Activated CD4-positive, alpha-beta T cell treated with anti-CD3 and anti-CD28 coated beads, Interleukin-2, amount 10 ng/mL, durations not matched to agents 7 days and 5 days (primary cell): ENCODE data around the gene LTB4R2. TPM values are rescaled to one million over a fixed set of nuclear protein-coding genes. Genes with fewer than 3 reads are reported as not detected.

Experiments
- CTCF ChIA-PET: fragments of 350-600 bp; sonication (Branson Sonifier 250); formaldehyde crosslinking; loops from one replicate; lab custom pipeline; 2021; ENCODE audit warnings: antibody characterized with exemption; lab: Charles Lee
- POLR2A ChIA-PET: fragments of 350-600 bp; sonication (Branson Sonifier 250); formaldehyde crosslinking; loops from one replicate; lab custom pipeline; 2021; ENCODE audit warnings: antibody characterized with exemption; lab: Charles Lee
- DNase-seq: peaks from one replicate; pipeline ENCODE4 v3.0.0-alpha.2; 2020
- H3K27ac Mint-ChIP-seq: one replicate; pipeline ENCODE4 v1.8.0; 2021; ENCODE audit warnings: mild to moderate bottlenecking, moderate library complexity, mixed read lengths
- H3K27me3 Mint-ChIP-seq: one replicate; pipeline ENCODE4 v1.8.0; 2021; ENCODE audit warnings: mixed read lengths
- H3K36me3 Mint-ChIP-seq: one replicate; pipeline ENCODE4 v1.8.0; 2021; ENCODE audit warnings: low read depth, mixed read lengths
- H3K4me1 Mint-ChIP-seq: one replicate; pipeline ENCODE4 v1.8.0; 2021; ENCODE audit warnings: mixed read lengths
- H3K4me3 Mint-ChIP-seq: one replicate; pipeline ENCODE4 v1.8.0; 2021; ENCODE audit warnings: mild to moderate bottlenecking, moderate library complexity, mixed read lengths
- H3K9me3 Mint-ChIP-seq: one replicate; pipeline ENCODE4 v1.8.0; 2021; ENCODE audit warnings: mixed read lengths
- total RNA-seq, 2 experiments: library from RNA; stranded (reverse); gene quantifications; one replicate each; pipeline ENCODE4 v1.2.3, GENCODE V29; 2021

The LTB4R2 gene
- total RNA-seq, 2 experiments from 2014 or later, result 18.6 to 21.7 TPM

GRCh38 chr14:24307575-24308341 is 2.2 kb upstream of the LTB4R2 start, which contains the start of gene CIDEB:
Gene CIDEB (minus strand): TSS chr14:24307977. CDS start chr14:24307858, 119 bp downstream.
- Mint-ChIP-seq H3K27ac (peak within 1 kb of the TSS; percentile 48), H3K36me3 (peaks cover 71% of the 10 kb centered on the region), H3K4me3 (no peak within 1 kb of the TSS), H3K9me3 (no peaks in the 10 kb centered on the region), H3K27me3 (no peaks in the 10 kb centered on the region), H3K4me1 (peaks cover 50% of the 10 kb centered on the region)
- POLR2A ChIA-PET, result interaction anchor here (0.5 to 1.3 kb wide), 2 partner anchors 60 to 112 kb away, joined by 3 read pairs; partner anchors contain the start of gene TM9SF1
- peak; percentile 71 for DNase-seq
- CTCF ChIA-PET, result interaction anchor here (0.8 to 9.6 kb wide), 29 partner anchors 8 to 164 kb away, joined by 3 to 136 read pairs (median 6); partner anchors contain the start of genes CHMP4A, DHRS1, IRF9 and MDP1

- Mint-ChIP-seq H3K36me3 (peaks cover 68% of the 10 kb centered on the region), H3K27ac (no peak overlapping the region), H3K4me1 (peaks cover 58% of the 10 kb centered on the region), H3K27me3 (no peaks in the 10 kb centered on the region), H3K9me3 (no peaks in the 10 kb centered on the region), H3K4me3 (no peak overlapping the region)
- ChIA-PET POLR2A (interaction anchor here (1.3 kb wide), 1 partner anchor 113 kb away, joined by 3 read pairs; the partner anchor contains the start of gene TM9SF1), CTCF (interaction anchor here (0.8 to 9.6 kb wide), 28 partner anchors 8 to 165 kb away, joined by 3 to 136 read pairs (median 6); partner anchors contain the start of genes CHMP4A, DHRS1, IRF9 and MDP1)
- no peak for DNase-seq
These were observed 1.4 kb upstream of the LTB4R2 start for GRCh38 chr14:24308342-24309124.

- DNase-seq, result no peak
- peaks cover 63% of the 10 kb centered on the region for H3K36me3 Mint-ChIP-seq
- peaks cover 75% of the 10 kb centered on the region for H3K4me1 Mint-ChIP-seq
- no peaks in the 10 kb centered on the region for H3K9me3 Mint-ChIP-seq
- CTCF ChIA-PET, result interaction anchor here (0.7 to 9.6 kb wide), 14 partner anchors 8 to 127 kb away, joined by 3 to 136 read pairs (median 6); partner anchors contain the start of genes CHMP4A, DHRS1, NOP9 and TINF2
- peak overlapping the region; percentile 73 for H3K27ac Mint-ChIP-seq
- H3K27me3 Mint-ChIP-seq, result no peaks in the 10 kb centered on the region
- POLR2A ChIA-PET, result interaction anchor here (0.7 kb wide), 1 partner anchor 10 kb away, joined by 4 read pairs; the partner anchor contains the start of gene NOP9
- peak overlapping the region; percentile 77 for H3K4me3 Mint-ChIP-seq
These were observed 315 bp downstream of the LTB4R2 start for GRCh38 chr14:24310265-24310645.

GRCh38 chr14:24310646-24311604 is 985 bp downstream of the LTB4R2 start, which contains the start of gene LTB4R:
Gene LTB4R (plus strand): TSS chr14:24311502. CDS start chr14:24315652, 4,150 bp downstream.
- Mint-ChIP-seq H3K4me3 (peak within 1 kb of the TSS; percentile 77), H3K9me3 (no peaks in the 10 kb centered on the region), H3K4me1 (peaks cover 81% of the 10 kb centered on the region), H3K36me3 (peaks cover 60% of the 10 kb centered on the region), H3K27me3 (no peaks in the 10 kb centered on the region), H3K27ac (peak within 1 kb of the TSS; percentile 87)
- peak; percentile 62 for DNase-seq
- CTCF ChIA-PET, result interaction anchor here (0.6 to 9.6 kb wide), 17 partner anchors 11 to 128 kb away, joined by 3 to 136 read pairs (median 5); partner anchors contain the start of genes CHMP4A, DHRS1, MDP1 and NOP9
- POLR2A ChIA-PET, result interaction anchor here (0.7 to 1.4 kb wide), 2 partner anchors 11 to 69 kb away, joined by 3 to 4 read pairs; partner anchors contain the start of genes NOP9 and TINF2

GRCh38 chr14:24311837-24312615 is 2.1 kb downstream of the LTB4R2 start:
- Mint-ChIP-seq H3K27ac (peak overlapping the region; percentile 87), H3K4me3 (peak overlapping the region; percentile 77), H3K9me3 (no peaks in the 10 kb centered on the region), H3K36me3 (peaks cover 49% of the 10 kb centered on the region), H3K4me1 (peaks cover 84% of the 10 kb centered on the region), H3K27me3 (no peaks in the 10 kb centered on the region)
- ChIA-PET POLR2A (interaction anchor here (1.4 kb wide), 1 partner anchor 70 kb away, joined by 3 read pairs; the partner anchor contains the start of gene TINF2), CTCF (interaction anchor here (0.9 to 9.6 kb wide), 8 partner anchors 12 to 120 kb away, joined by 4 to 136 read pairs (median 24); partner anchors contain the start of genes DHRS1, MDP1, NOP9 and RABGGTA)
- peak; percentile 29 for DNase-seq

- CTCF ChIA-PET, result interaction anchor here (1.7 to 9.6 kb wide), 7 partner anchors 13 to 119 kb away, joined by 4 to 136 read pairs (median 41); partner anchors contain the start of genes DHRS1, NOP9, RIPK3 and TINF2
- POLR2A ChIA-PET, result interaction anchor here (0.7 to 1.4 kb wide), 2 partner anchors 71 to 118 kb away, joined by 3 read pairs; partner anchors contain the start of gene TINF2
These were observed 3.0 kb downstream of the LTB4R2 start for GRCh38 chr14:24312736-24313507.

GRCh38 chr14:24313913-24314312 is 4.0 kb downstream of the LTB4R2 start:
- H3K36me3 Mint-ChIP-seq, result peaks cover 34% of the 10 kb centered on the region
- DNase-seq, result no peak
- H3K27me3 Mint-ChIP-seq, result no peaks in the 10 kb centered on the region
- no peaks in the 10 kb centered on the region for H3K9me3 Mint-ChIP-seq
- peak overlapping the region; percentile 77 for H3K4me3 Mint-ChIP-seq
- H3K4me1 Mint-ChIP-seq, result peaks cover 72% of the 10 kb centered on the region
- H3K27ac Mint-ChIP-seq, result peak overlapping the region; percentile 87
- ChIA-PET POLR2A (interaction anchor here (0.7 kb wide), 1 partner anchor 117 kb away, joined by 3 read pairs; no protein-coding TSS in a partner anchor), CTCF (interaction anchor here (1.7 to 9.6 kb wide), 5 partner anchors 14 to 117 kb away, joined by 4 to 136 read pairs (median 93); partner anchors contain the start of genes DHRS1, NOP9, RIPK3 and TINF2)

More at GRCh38 chr14:24312736-24313507, 3.0 kb downstream of the LTB4R2 start:
- Mint-ChIP-seq H3K9me3 (no peaks in the 10 kb centered on the region), H3K27ac (peak overlapping the region; percentile 87), H3K4me3 (peak overlapping the region; percentile 77), H3K4me1 (peaks cover 82% of the 10 kb centered on the region), H3K27me3 (no peaks in the 10 kb centered on the region), H3K36me3 (peaks cover 42% of the 10 kb centered on the region)
- DNase-seq, result peak; percentile 63

- Mint-ChIP-seq H3K27me3 (peaks cover 2% of the 10 kb centered on the region), H3K4me3 (peak overlapping the region; percentile 77), H3K36me3 (peaks cover 31% of the 10 kb centered on the region), H3K27ac (peak overlapping the region; percentile 87), H3K9me3 (no peaks in the 10 kb centered on the region), H3K4me1 (peaks cover 65% of the 10 kb centered on the region)
- POLR2A ChIA-PET, result no interaction called here
- DNase-seq, result no peak
- CTCF ChIA-PET, result interaction anchor here (1.1 to 9.6 kb wide), 5 partner anchors 13 to 117 kb away, joined by 3 to 136 read pairs (median 6); partner anchors contain the start of genes DHRS1, NOP9 and RIPK3
These were observed 4.6 kb downstream of the LTB4R2 start for GRCh38 chr14:24314377-24315193.

GRCh38 chr14:24315243-24315806 is 5.4 kb downstream of the LTB4R2 start:
- CTCF ChIA-PET, result interaction anchor here (0.7 to 1.1 kb wide), 2 partner anchors 22 to 25 kb away, joined by 3 read pairs; no protein-coding TSS in a partner anchor
- POLR2A ChIA-PET, result no interaction called here
- H3K9me3 Mint-ChIP-seq, result no peaks in the 10 kb centered on the region
- peaks cover 7% of the 10 kb centered on the region for H3K27me3 Mint-ChIP-seq
- peaks cover 58% of the 10 kb centered on the region for H3K4me1 Mint-ChIP-seq
- H3K4me3 Mint-ChIP-seq, result no peak overlapping the region
- H3K27ac Mint-ChIP-seq, result peak overlapping the region; percentile 66
- no peak for DNase-seq
- H3K36me3 Mint-ChIP-seq, result peaks cover 28% of the 10 kb centered on the region
